Ishikawa (cell line): ENCODE data around the gene NUP93.

Experiments
- CEBPB ChIP-seq: IDR thresholded peaks from 2 replicates; pipeline ENCODE4 v1.6.1; 2012
- CREB1 ChIP-seq: IDR thresholded peaks from 2 replicates; pipeline ENCODE4 v1.6.1; 2012; ENCODE audit warnings: low read depth
- EGR1 ChIP-seq: IDR thresholded peaks from 2 replicates; pipeline ENCODE4 v1.6.1; 2012
- EP300 ChIP-seq: IDR thresholded peaks from 2 replicates; pipeline ENCODE4 v1.6.1; 2012; ENCODE audit warnings: borderline replicate concordance
- FOXM1 ChIP-seq: IDR thresholded peaks from 2 replicates; pipeline ENCODE4 v1.6.1; 2012; ENCODE audit warnings: low read depth, borderline replicate concordance
- NFIC ChIP-seq: IDR thresholded peaks from 2 replicates; pipeline ENCODE4 v1.6.1; 2012
- RAD21 ChIP-seq: IDR thresholded peaks from 2 replicates; pipeline ENCODE4 v1.6.1; 2012; ENCODE audit warnings: low read depth
- TAF1 ChIP-seq: IDR thresholded peaks from 2 replicates; pipeline ENCODE4 v1.6.1; 2012; ENCODE audit warnings: low read depth, mild to moderate bottlenecking
- TCF12 ChIP-seq: IDR thresholded peaks from 2 replicates; pipeline ENCODE4 v1.6.1; 2012; ENCODE audit warnings: low read depth
- TEAD4 ChIP-seq: IDR thresholded peaks from 2 replicates; pipeline ENCODE4 v1.6.1; 2012
- YY1 ChIP-seq: IDR thresholded peaks from 2 replicates; pipeline ENCODE4 v1.6.1; 2012; ENCODE audit warnings: low read depth
- ZBTB7A ChIP-seq: IDR thresholded peaks from 2 replicates; pipeline ENCODE4 v1.6.1; 2012; ENCODE audit warnings: low read depth
- TF ChIP-seq, protein P1 (sequence below): IDR thresholded peaks from 2 replicates; pipeline ENCODE4 v1.6.1; 2012; ENCODE audit warnings: low read depth, mild to moderate bottlenecking
- TF ChIP-seq, protein P2 (sequence below): IDR thresholded peaks from 2 replicates; pipeline ENCODE4 v1.6.1; 2012
- TF ChIP-seq, protein P3 (sequence below): IDR thresholded peaks from 2 replicates; pipeline ENCODE4 v1.6.1; 2012

The NUP93 gene

DNA sequence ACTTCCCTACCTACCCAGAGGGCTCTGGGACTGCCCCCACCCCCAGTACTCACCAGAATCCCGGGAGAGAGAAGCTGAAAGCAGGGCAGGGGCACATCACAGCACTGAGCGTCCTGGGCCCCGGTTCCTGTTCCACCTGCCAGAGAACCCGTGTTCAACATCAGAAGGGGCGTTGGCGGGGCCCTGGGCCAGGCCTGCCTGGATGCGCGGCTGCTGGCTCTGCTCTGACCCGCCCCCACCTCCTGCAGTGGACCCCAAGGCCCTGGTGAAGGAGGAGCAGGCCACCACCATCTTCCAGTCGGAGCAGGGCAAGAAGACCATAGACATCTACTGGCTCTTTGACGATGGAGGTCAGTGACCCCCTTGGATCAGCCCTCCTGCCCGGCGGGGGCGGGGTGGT lies 162.8 kb downstream of the NUP93 start:
- TF ChIP-seq, protein P1, sequence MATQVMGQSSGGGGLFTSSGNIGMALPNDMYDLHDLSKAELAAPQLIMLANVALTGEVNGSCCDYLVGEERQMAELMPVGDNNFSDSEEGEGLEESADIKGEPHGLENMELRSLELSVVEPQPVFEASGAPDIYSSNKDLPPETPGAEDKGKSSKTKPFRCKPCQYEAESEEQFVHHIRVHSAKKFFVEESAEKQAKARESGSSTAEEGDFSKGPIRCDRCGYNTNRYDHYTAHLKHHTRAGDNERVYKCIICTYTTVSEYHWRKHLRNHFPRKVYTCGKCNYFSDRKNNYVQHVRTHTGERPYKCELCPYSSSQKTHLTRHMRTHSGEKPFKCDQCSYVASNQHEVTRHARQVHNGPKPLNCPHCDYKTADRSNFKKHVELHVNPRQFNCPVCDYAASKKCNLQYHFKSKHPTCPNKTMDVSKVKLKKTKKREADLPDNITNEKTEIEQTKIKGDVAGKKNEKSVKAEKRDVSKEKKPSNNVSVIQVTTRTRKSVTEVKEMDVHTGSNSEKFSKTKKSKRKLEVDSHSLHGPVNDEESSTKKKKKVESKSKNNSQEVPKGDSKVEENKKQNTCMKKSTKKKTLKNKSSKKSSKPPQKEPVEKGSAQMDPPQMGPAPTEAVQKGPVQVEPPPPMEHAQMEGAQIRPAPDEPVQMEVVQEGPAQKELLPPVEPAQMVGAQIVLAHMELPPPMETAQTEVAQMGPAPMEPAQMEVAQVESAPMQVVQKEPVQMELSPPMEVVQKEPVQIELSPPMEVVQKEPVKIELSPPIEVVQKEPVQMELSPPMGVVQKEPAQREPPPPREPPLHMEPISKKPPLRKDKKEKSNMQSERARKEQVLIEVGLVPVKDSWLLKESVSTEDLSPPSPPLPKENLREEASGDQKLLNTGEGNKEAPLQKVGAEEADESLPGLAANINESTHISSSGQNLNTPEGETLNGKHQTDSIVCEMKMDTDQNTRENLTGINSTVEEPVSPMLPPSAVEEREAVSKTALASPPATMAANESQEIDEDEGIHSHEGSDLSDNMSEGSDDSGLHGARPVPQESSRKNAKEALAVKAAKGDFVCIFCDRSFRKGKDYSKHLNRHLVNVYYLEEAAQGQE = no peak
- no peak for TF ChIP-seq YY1

DNA sequence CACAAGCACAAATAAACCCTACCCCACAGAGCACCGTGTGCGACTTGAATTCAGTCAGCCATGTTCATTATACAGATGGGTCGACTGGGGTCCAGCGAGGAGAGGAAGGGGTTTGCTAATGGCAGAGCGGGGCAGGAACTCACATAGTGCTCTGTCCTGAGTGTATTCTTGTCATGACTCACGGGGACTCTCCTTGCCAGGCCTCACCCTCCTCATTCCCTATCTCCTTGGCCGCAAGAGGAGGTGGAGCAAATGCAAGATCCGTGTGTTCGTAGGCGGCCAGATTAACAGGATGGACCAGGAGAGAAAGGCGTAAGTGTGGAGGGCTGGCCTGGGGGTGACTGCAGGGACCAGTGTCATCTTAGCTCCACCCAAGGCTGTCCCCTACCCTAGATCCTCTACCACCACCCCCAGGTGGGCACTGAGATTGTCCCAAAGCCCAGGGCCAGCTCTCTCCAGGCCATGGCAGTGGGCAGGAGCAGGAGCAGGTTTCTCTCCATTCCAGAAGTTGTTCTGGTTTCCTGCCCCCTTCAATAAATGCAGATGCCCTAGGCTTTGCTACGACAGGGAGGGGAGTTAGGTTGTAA lies 164.5 kb downstream of the NUP93 start:
- TF ChIP-seq YY1 (no peak), CREB1 (no peak), NFIC (no peak), EGR1 (no peak), TCF12 (no peak), RAD21 (no peak), ZBTB7A (no peak)
- TF ChIP-seq, protein P2, sequence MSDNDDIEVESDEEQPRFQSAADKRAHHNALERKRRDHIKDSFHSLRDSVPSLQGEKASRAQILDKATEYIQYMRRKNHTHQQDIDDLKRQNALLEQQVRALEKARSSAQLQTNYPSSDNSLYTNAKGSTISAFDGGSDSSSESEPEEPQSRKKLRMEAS = no peak

DNA sequence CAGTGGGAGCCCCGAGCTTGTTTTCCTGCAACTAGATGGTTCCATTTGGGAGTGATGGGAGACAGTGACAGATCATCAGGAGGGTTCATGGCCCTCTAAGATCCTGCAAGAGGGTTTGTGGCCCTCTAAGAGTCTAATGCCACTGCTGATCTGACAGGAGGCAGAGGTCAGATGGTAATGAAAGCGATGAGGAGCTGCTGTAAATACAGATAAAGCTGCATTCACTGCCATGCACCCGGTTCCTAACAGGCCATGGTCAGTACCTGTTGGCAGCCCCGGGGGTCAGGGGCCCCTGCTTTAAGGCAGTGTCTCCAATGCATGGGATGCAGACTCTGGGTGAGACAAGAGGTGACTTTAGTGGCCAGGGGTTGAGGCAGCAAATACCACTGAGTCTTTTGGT lies 165.9 kb downstream of the NUP93 start:
- TF ChIP-seq TCF12 = no peak
- TF ChIP-seq YY1 = no peak
- no peak for TF ChIP-seq EP300
- TF ChIP-seq, protein P2 = no peak
- TF ChIP-seq CREB1 = no peak

DNA sequence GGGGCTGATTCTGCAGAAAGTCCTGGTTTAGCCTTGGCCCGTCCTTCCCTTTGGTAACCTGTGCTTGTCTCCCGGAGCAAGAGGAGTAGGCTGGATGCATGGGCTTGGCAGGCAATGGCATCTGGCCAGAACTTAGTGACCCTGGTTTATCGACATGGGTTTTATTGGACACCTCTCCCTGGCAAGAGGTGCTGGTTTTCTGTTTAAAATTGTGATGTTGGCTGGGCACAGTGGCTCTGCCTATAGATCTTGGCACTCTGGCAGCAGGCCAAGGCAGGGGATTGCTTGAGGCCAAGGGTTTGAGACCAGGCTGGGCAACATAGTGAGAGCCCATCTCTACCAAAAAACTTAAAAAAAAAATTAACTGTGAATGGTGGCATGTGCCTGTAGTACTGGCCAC lies 166.3 kb downstream of the NUP93 start:
- no peak for TF ChIP-seq EP300
- TF ChIP-seq RAD21 = no peak
- no peak for TF ChIP-seq EGR1
- no peak for TF ChIP-seq FOXM1
- TF ChIP-seq, protein P3, sequence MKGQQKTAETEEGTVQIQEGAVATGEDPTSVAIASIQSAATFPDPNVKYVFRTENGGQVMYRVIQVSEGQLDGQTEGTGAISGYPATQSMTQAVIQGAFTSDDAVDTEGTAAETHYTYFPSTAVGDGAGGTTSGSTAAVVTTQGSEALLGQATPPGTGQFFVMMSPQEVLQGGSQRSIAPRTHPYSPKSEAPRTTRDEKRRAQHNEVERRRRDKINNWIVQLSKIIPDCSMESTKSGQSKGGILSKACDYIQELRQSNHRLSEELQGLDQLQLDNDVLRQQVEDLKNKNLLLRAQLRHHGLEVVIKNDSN = no peak
- TF ChIP-seq ZBTB7A = no peak
- no peak for TF ChIP-seq TEAD4
- no peak for TF ChIP-seq TCF12
- TF ChIP-seq, protein P1 = no peak
- no peak for TF ChIP-seq CREB1

DNA sequence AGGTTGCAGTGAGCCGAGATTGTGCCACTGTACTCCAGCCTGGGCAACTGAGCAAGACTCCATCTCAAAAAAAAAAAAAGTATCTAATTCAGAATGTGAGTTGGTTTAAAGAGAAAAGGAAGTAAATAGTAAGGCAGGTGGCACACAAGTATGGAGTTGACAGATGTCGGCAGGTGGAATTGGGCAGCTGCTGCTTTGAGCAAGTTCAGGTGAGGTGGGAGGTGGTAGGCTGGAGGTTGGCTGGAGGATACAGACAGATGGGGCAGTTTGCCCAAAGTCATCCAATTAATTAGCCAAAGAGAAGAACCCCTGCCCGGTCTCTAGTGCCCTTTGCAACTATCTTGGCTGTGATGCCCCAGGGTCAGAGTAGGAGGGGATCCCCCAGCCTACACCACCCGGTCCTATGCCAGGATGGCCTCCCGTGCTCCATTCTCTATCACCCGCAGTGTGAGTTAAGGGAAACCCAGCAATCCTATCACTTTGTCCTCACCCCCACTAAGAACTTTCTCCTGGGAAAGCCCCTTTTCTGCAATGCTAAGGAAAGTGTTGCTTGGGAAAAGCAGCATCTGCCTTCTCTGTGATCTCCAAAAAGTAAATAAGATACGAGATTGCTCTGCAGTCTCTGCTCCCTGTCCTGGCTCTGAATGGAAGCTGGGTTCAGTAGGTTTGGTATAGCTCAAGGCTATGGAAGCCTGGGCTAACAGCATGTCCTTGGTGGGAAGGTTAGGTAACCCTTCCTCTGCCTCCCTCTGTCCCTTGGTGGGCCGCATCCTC lies 167.3 kb downstream of the NUP93 start:
- no peak for TF ChIP-seq TAF1
- TF ChIP-seq RAD21 = no peak
- TF ChIP-seq YY1 = no peak
- no peak for TF ChIP-seq CEBPB
- TF ChIP-seq, protein P2 = no peak
- TF ChIP-seq NFIC = no peak
- TF ChIP-seq ZBTB7A = no peak
- TF ChIP-seq EP300 = no peak
- no peak for TF ChIP-seq TCF12

DNA sequence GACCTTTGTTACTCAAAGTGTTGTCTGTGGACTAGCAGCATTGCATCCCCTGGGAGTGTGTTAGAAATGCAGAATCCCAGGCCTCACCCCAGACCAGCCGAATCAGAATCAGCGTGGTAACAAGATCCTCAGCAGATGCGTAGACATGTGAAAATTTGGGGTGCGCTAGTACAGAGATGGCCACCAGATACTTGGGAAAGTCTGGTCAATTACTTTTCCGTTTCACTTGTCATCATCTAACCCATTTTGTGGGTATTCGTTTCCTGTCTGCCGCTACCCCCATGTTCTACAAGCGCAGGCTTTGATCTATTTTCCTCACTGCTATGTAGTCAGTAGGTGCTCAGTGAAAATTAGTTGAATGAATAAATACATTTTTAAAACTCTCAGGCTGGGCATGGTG lies 168.9 kb downstream of the NUP93 start:
- TF ChIP-seq TEAD4 = no peak
- no peak for TF ChIP-seq EP300
- no peak for TF ChIP-seq CREB1
- TF ChIP-seq TAF1 = no peak
- no peak for TF ChIP-seq CEBPB
- TF ChIP-seq, protein P1 = no peak
- no peak for TF ChIP-seq YY1
- TF ChIP-seq RAD21 = no peak
- TF ChIP-seq, protein P3 = no peak
- TF ChIP-seq, protein P2 = no peak
- no peak for TF ChIP-seq ZBTB7A
- TF ChIP-seq NFIC = no peak
- TF ChIP-seq EGR1 = no peak
- TF ChIP-seq FOXM1 = no peak
- no peak for TF ChIP-seq TCF12
